ENCODE measurements around the gene VPS13D.

Gene VPS13D

GRCh38 chr1:12450090-12450755 lies 220.4 kb downstream of the VPS13D start:
- no peak overlapping the region for H2AFZ ChIP-seq (ENCODE audit: low read length)
- H3K4me2 ChIP-seq (ENCODE audit: low read length): no peak overlapping the region
- no peak overlapping the region for H3K27ac ChIP-seq (ENCODE audit: low read depth, low read length, poor library complexity, severe bottlenecking)
- TF ChIP-seq CTCF (IDR thresholded peaks at IDR 0.05; ENCODE audit: low read length): no peak
- no peak for TF ChIP-seq EZH2 (IDR thresholded peaks at IDR 0.05; ENCODE audit: borderline replicate concordance, low read length)
- H3F3A ChIP-seq (ENCODE audit: insufficient read depth, low read length): no peaks in the 10 kb centered on the region
- H3K4me1 ChIP-seq (ENCODE audit: insufficient read depth, low read length, severe bottlenecking): peaks cover 4% of the 10 kb centered on the region
- no peak overlapping the region for H3K4me3 ChIP-seq (ENCODE audit: low read depth, low read length, poor library complexity, severe bottlenecking)
- H3K9ac ChIP-seq (ENCODE audit: low read length): no peak overlapping the region
- no peaks in the 10 kb centered on the region for H3K79me2 ChIP-seq (ENCODE audit: insufficient read depth, low read length)
- no peaks in the 10 kb centered on the region for H4K20me1 ChIP-seq (ENCODE audit: insufficient read depth, low read length)
- no peaks in the 10 kb centered on the region for H3K36me3 ChIP-seq (ENCODE audit: insufficient read depth, low read length)
- no peaks in the 10 kb centered on the region for H3K9me2 ChIP-seq (ENCODE audit: low read depth, low read length)
- no peaks in the 10 kb centered on the region for H3K27me3 ChIP-seq (ENCODE audit: insufficient read depth, low read length)
- H3K9me3 ChIP-seq (ENCODE audit: low read length): no peaks in the 10 kb centered on the region

DNA sequence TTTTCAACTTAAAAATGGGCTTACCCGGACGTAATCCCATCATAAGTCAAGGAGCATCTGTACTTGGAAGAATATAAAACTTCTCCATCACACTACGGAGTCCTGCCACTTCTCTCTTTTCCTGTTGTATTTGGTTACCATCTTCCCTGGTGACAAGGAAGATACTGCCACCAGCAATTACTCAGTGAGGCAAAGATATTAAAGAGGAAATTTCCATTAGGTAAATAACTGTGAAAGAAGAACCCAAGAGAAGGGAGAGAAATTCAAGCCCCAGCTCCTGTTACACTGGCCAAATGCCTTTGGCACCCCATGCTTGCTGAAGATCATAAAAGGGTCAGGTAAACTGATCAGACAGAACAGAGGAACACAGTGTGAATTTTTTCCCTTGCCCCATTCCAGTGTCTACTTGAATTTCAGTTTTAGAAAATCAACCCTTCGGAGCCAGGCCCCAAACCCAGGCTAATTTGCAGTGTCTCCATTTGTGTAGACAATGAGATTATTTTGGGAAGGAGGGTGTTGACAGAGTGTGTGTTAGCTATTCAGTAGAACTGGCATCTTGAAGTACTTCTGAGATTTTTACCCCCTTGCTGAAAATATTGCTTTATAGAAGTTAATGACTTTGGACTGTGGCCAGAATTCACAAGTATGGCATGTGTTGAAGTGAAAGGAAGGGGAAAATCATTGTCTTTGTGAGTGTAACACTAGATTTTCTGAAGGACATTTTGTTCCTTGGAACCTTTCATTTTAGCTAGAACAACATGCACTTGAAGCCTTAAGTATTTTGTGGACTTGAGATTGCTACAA lies 221.1 kb downstream of the VPS13D start:
- Histone ChIP-seq H3K9me2 (ENCODE audit: low read depth, low read length) (no peaks in the 10 kb centered on the region), H3K27me3 (ENCODE audit: insufficient read depth, low read length) (no peaks in the 10 kb centered on the region), H3K4me1 (ENCODE audit: insufficient read depth, low read length, severe bottlenecking) (peaks cover 4% of the 10 kb centered on the region), H3K27ac (ENCODE audit: low read depth, low read length, poor library complexity, severe bottlenecking) (no peak overlapping the region), H3K4me2 (ENCODE audit: low read length) (no peak overlapping the region), H3K36me3 (ENCODE audit: insufficient read depth, low read length) (no peaks in the 10 kb centered on the region), H2AFZ (ENCODE audit: low read length) (no peak overlapping the region), H4K20me1 (ENCODE audit: insufficient read depth, low read length) (no peaks in the 10 kb centered on the region), H3K9ac (ENCODE audit: low read length) (no peak overlapping the region), H3K9me3 (ENCODE audit: low read length) (no peaks in the 10 kb centered on the region), H3K4me3 (ENCODE audit: low read depth, low read length, poor library complexity, severe bottlenecking) (no peak overlapping the region), H3K79me2 (ENCODE audit: insufficient read depth, low read length) (no peaks in the 10 kb centered on the region), H3F3A (ENCODE audit: insufficient read depth, low read length) (no peaks in the 10 kb centered on the region)
- TF ChIP-seq CTCF (IDR thresholded peaks at IDR 0.05; ENCODE audit: low read length) (no peak), EZH2 (IDR thresholded peaks at IDR 0.05; ENCODE audit: borderline replicate concordance, low read length) (no peak)

- TF ChIP-seq CTCF (IDR thresholded peaks at IDR 0.05; ENCODE audit: low read length) (no peak), EZH2 (IDR thresholded peaks at IDR 0.05; ENCODE audit: borderline replicate concordance, low read length) (no peak)
- no peak overlapping the region for H3K4me2 ChIP-seq (ENCODE audit: low read length)
- H4K20me1 ChIP-seq (ENCODE audit: insufficient read depth, low read length): no peaks in the 10 kb centered on the region
- no peaks in the 10 kb centered on the region for H3K79me2 ChIP-seq (ENCODE audit: insufficient read depth, low read length)
- peaks cover 4% of the 10 kb centered on the region for H3K4me1 ChIP-seq (ENCODE audit: insufficient read depth, low read length, severe bottlenecking)
- H3K9me3 ChIP-seq (ENCODE audit: low read length): no peaks in the 10 kb centered on the region
- no peaks in the 10 kb centered on the region for H3F3A ChIP-seq (ENCODE audit: insufficient read depth, low read length)
- no peaks in the 10 kb centered on the region for H3K27me3 ChIP-seq (ENCODE audit: insufficient read depth, low read length)
- no peaks in the 10 kb centered on the region for H3K9me2 ChIP-seq (ENCODE audit: low read depth, low read length)
- no peaks in the 10 kb centered on the region for H3K36me3 ChIP-seq (ENCODE audit: insufficient read depth, low read length)
- H2AFZ ChIP-seq (ENCODE audit: low read length): no peak overlapping the region
- H3K9ac ChIP-seq (ENCODE audit: low read length): no peak overlapping the region
- H3K4me3 ChIP-seq (ENCODE audit: low read depth, low read length, poor library complexity, severe bottlenecking): no peak overlapping the region
- no peak overlapping the region for H3K27ac ChIP-seq (ENCODE audit: low read depth, low read length, poor library complexity, severe bottlenecking)
Measured at GRCh38 chr1:12451560-12451900, 221.7 kb downstream of the VPS13D start.
